ENCODE results near the gene UFSP1. TPM values are rescaled to one million over a fixed set of nuclear protein-coding genes. Genes with fewer than 3 reads are reported as not detected.
A peak's percentile ranks its signal among the peaks of the same experiment; 100 is the strongest.

UFSP1 gene
- total RNA-seq, 6 experiments from 2014 or later, result 3.2 to 3.6 (median 3.5) TPM

DNA sequence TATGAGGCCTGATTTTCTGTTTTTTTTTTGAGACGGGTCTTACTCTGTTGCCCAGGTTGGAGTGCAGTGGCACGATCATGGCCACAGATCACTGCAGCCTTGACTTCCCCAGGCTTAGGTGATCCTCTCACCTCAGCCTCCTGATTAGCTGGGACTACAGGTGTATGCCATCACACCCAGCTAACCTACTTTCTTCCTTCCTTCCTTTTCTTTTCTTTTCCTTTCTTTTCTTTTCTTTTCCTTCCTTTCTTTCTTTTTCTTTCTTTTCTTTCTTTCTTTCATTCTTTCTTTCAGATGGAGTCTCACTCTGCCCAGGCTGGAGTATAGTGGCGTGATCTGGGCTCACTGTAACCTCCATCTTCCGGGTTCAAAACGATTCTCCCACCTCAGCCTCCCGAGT lies 10.8 kb downstream of the UFSP1 start:
- peak overlapping the region; percentile 45; the same call in 1 of the 2 replicates for H3K27ac Mint-ChIP-seq

DNA sequence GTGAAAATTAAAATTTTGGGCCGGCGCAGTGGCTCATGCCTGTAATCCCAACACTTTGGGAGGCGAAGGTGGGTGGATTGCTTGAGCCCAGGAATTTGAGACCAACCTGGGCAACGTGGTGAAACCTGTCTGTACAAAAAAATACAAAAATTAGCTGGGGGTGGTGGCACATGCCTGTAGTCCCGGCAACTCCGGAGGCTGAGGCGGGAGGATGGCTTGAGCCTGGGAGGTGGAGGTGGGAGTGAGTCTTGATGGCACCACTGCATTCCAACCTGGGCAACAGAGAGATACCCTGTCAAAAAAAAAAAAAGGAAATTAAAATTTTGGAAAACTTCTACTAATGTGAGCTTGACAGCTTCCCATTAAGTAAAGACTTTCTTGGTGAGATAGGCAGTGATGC lies 11.5 kb downstream of the UFSP1 start:
- TF ChIP-seq, protein P1, sequence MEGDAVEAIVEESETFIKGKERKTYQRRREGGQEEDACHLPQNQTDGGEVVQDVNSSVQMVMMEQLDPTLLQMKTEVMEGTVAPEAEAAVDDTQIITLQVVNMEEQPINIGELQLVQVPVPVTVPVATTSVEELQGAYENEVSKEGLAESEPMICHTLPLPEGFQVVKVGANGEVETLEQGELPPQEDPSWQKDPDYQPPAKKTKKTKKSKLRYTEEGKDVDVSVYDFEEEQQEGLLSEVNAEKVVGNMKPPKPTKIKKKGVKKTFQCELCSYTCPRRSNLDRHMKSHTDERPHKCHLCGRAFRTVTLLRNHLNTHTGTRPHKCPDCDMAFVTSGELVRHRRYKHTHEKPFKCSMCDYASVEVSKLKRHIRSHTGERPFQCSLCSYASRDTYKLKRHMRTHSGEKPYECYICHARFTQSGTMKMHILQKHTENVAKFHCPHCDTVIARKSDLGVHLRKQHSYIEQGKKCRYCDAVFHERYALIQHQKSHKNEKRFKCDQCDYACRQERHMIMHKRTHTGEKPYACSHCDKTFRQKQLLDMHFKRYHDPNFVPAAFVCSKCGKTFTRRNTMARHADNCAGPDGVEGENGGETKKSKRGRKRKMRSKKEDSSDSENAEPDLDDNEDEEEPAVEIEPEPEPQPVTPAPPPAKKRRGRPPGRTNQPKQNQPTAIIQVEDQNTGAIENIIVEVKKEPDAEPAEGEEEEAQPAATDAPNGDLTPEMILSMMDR (IDR thresholded peaks at IDR 0.05), result no peak
- Mint-ChIP-seq H3K27me3 (ENCODE audit: insufficient read depth) (peaks cover 9% of the 10 kb centered on the region), H3K9me3 (peaks cover 7% of the 10 kb centered on the region; the same call in 1 of the 2 replicates), H3K36me3 (ENCODE audit: low read depth) (peaks cover 63% of the 10 kb centered on the region), H3K4me3 (no peak overlapping the region), H3K4me1 (ENCODE audit: low read depth) (peaks cover 54% of the 10 kb centered on the region), H3K27ac (peak overlapping the region; percentile 25)
- DNase-seq, result no peak

More for the DNA sequence above, 10.8 kb downstream of the UFSP1 start:
- Mint-ChIP-seq H3K36me3 (ENCODE audit: low read depth) (peaks cover 63% of the 10 kb centered on the region), H3K27me3 (ENCODE audit: insufficient read depth) (peaks cover 11% of the 10 kb centered on the region), H3K4me1 (ENCODE audit: low read depth) (peaks cover 54% of the 10 kb centered on the region), H3K4me3 (0 out of 2 replicates have a peak overlapping the region, but pooled peaks have one; percentile 7), H3K9me3 (peaks cover 7% of the 10 kb centered on the region; the same call in 1 of the 2 replicates)
- TF ChIP-seq, protein P1 (IDR thresholded peaks at IDR 0.05), result no peak
- DNase-seq, result no peak

DNA sequence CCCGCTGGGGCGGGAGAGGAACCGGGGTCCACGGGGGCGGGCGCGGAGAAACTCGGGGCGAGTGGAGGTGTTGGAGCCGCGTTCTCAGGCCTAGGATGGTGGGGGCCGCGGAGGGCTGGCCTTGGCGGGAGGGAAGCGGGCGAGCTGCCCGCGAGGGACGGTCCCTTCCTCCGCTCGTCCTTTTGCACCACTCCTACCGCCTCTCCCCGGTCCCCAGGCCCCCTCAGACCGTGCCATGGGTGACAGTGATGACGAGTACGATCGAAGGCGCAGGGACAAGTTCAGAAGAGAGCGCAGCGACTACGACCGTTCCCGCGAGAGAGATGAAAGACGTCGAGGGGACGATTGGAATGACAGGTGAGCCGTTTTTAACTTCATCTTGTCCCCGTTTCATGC lies 14.2 kb downstream of the UFSP1 start:
- Mint-ChIP-seq H3K9me3 (peaks cover 7% of the 10 kb centered on the region; the same call in 1 of the 2 replicates), H3K4me1 (ENCODE audit: low read depth) (peaks cover 60% of the 10 kb centered on the region), H3K36me3 (ENCODE audit: low read depth) (peaks cover 70% of the 10 kb centered on the region), H3K4me3 (peak overlapping the region; percentile 99), H3K27me3 (ENCODE audit: insufficient read depth) (peaks cover 14% of the 10 kb centered on the region), H3K27ac (peak overlapping the region; percentile 97)
- TF ChIP-seq, protein P1 (IDR thresholded peaks at IDR 0.05), result no peak
- no peak for DNase-seq

DNA sequence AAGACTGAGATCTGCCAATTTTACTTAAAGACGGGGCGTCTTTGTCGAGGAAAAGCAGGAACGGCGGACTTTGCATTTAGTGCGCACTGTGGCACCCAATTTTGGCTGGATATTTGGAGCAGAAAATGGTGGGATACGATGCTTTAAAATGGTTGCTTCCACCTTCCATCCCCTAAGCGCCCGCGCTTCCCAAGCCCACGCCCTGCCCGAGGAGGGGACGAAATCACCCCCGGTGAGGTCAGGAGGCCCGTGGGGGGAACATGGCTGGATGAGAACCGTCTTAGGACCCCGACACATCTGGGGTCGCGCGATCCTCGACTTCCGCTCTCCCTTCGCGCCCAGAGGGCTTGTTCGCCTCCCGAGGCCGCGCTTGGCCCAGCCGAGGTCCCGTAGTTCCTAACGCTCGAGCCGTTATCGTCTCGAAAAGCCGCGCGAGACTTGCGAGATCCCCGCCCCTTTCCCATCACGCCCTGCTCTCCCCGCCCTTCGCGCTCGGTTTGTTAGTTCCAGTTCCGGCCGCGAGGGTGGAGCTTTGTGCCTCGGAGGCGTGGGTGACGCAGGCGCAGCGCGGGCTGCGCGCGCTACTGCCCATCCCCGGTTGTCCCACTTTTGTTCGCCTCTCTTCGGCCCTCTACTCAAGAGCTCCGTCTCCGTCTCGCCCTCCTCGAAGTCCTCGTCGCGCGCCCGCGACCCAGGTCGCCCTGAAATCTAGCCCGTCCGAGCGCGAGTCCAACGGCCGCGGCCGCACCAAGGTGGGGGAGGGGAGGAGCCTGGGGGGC lies 14.7 kb downstream of the UFSP1 start, which contains the start of gene SRRT:
TSS of gene SRRT (plus strand) at position 527 of the 779 bp plus-strand sequence. CDS start 488 bp downstream, outside the sequence.
- Mint-ChIP-seq H3K27ac (peak within 1 kb of the TSS; percentile 97), H3K36me3 (ENCODE audit: low read depth) (peaks cover 66% of the 10 kb centered on the region), H3K27me3 (ENCODE audit: insufficient read depth) (peaks cover 14% of the 10 kb centered on the region), H3K4me1 (ENCODE audit: low read depth) (peaks cover 57% of the 10 kb centered on the region), H3K9me3 (peaks cover 7% of the 10 kb centered on the region; the same call in 1 of the 2 replicates), H3K4me3 (peak within 1 kb of the TSS; percentile 99)
- TF ChIP-seq, protein P1 (IDR thresholded peaks at IDR 0.05), result peak; percentile 72
- DNase-seq, result peak; percentile 96

DNA sequence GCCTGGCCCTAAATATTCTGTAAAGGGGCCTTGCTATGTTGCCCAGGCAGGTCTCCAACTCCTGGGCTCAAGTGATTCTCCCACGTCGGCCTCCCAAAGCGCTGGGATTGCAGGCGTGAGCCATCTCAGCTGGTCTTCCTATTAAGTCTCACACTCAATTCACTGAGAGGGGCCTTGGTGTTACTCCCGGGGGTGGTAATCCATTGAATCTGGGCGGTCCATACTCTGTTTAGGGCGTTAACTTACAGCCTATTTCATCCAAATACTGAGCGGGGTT lies 15.3 kb downstream of the UFSP1 start:
- Mint-ChIP-seq H3K36me3 (ENCODE audit: low read depth) (peaks cover 62% of the 10 kb centered on the region), H3K4me3 (peak overlapping the region; percentile 99), H3K27me3 (ENCODE audit: insufficient read depth) (peaks cover 14% of the 10 kb centered on the region), H3K9me3 (peaks cover 7% of the 10 kb centered on the region; the same call in 1 of the 2 replicates), H3K27ac (peak overlapping the region; percentile 97), H3K4me1 (ENCODE audit: low read depth) (peaks cover 51% of the 10 kb centered on the region)
- TF ChIP-seq, protein P1 (IDR thresholded peaks at IDR 0.05), result no peak
- DNase-seq, result no peak
